Mucosa of stomach (tissue), 1 donor: ENCODE measurements around the gene SHF.

Experiments
- H3K27me3 ChIP-seq: one replicate; pipeline ENCODE4 v1.7.0; 2013; ENCODE audit warnings: mild to moderate bottlenecking, low read length; ENCODE audit not compliant: control insufficient read depth, insufficient read depth
- H3K36me3 ChIP-seq: one replicate; pipeline ENCODE4 v1.7.0; 2013; ENCODE audit warnings: low read length; ENCODE audit not compliant: control insufficient read depth, insufficient read depth
- H3K4me1 ChIP-seq: one replicate; pipeline ENCODE4 v1.7.0; 2013; ENCODE audit warnings: mild to moderate bottlenecking, low read length; ENCODE audit not compliant: control insufficient read depth, insufficient read depth
- H3K4me3 ChIP-seq: one replicate; pipeline ENCODE4 v1.7.0; 2013; ENCODE audit warnings: low read length
- H3K9ac ChIP-seq: one replicate; pipeline ENCODE4 v1.7.0; 2013; ENCODE audit warnings: mild to moderate bottlenecking, low read length, moderate library complexity
- H3K9me3 ChIP-seq: one replicate; pipeline ENCODE4 v1.7.0; 2013; ENCODE audit warnings: mild to moderate bottlenecking, low read length, moderate library complexity; ENCODE audit not compliant: control insufficient read depth
- donor health status: Pancreatic carcinoma.

SHF gene

DNA sequence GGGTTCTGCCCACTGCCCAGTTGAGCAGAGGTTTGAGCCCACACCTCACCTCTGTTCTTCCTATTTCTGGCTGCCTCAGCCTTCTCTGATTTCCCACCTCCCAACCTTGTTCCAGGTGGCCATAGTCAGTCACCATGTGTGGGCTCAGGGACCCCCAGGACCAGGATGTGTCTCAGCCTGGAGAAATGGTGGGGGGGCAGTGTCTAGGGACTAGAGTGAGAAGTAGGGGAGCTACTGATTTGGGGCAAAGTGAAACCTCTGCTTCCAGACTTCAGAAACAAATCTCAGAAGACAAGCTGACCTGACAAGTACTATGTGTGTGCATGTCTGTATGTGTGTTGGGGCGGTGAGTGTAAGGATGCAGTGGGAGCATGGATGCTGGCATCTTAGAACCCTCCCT lies 22.9 kb downstream of the SHF start:
- Histone ChIP-seq H3K4me3 (no peak overlapping the region), H3K36me3 (no peaks in the 10 kb centered on the region), H3K9ac (no peak overlapping the region), H3K27me3 (no peaks in the 10 kb centered on the region), H3K4me1 (peaks cover 25% of the 10 kb centered on the region), H3K9me3 (no peaks in the 10 kb centered on the region)

DNA sequence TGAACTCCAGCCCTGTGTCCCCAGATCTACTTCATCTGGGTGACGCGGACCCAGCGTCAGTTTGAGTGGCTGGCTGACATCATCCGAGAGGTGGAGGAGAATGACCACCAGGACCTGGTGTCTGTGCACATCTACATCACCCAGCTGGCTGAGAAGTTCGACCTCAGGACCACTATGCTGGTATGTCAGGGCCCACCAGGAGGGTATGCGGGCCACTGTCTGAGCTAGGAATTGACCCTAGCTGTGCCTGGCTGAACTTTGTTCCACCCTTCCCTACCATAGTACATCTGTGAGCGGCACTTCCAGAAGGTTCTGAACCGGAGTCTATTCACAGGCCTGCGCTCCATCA lies 24.3 kb downstream of the SHF start:
- Histone ChIP-seq H3K36me3 (no peaks in the 10 kb centered on the region), H3K9me3 (no peaks in the 10 kb centered on the region), H3K9ac (no peak overlapping the region), H3K27me3 (no peaks in the 10 kb centered on the region), H3K4me3 (no peak overlapping the region), H3K4me1 (peaks cover 25% of the 10 kb centered on the region)

DNA sequence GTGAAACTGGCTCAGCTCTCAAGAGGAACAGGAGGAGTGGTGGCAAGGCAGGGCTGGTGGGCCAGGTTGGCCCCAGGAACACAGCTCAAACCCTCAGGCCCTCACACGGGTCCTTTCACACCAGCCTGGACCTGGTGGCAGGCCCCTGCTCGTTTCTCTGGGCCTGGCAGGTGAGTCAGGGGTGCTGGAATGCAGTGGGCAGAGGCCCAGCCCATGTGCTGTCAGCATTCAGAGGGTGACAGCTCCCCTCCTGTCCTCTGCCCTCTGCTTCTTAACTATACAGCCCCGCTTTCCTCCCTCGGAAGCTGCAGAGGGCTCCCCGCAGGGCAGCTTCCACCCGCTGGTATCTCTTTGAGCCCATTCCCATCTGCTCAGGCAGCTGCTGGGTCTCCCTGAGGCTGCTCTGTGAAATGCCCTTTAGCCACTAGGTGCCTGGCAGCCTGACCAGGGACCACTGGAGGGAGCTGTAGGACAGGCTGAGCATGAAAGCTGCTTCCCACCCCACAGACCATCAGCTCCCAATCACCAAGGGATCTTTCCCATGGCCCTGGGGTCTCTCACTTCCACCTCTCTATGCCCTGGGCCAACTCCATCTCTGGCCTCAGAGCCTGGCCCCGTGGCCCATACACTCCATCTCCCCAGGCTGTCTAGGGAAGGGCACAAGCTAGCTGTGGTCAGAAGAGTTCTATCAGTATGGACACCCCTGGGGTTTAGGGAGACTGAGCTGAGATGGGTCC lies 24.8 kb downstream of the SHF start:
- Histone ChIP-seq H3K36me3 (no peaks in the 10 kb centered on the region), H3K9ac (no peak overlapping the region), H3K27me3 (no peaks in the 10 kb centered on the region), H3K4me1 (peaks cover 25% of the 10 kb centered on the region), H3K4me3 (no peak overlapping the region), H3K9me3 (no peaks in the 10 kb centered on the region)

DNA sequence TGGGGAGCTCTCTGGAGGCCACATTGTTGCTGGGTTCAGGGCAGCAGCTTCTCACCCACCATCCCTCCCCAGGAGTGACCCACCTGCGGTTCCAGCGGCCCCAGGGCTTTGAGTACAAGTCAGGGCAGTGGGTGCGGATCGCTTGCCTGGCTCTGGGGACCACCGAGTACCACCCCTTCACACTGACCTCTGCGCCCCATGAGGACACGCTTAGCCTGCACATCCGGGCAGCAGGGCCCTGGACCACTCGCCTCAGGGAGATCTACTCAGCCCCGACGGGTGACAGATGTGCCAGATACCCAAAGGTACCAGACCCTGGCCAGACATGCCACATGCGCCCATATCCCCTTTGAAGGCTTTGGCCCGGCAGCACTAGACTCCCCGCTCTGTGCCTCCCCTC lies 26.1 kb downstream of the SHF start:
- Histone ChIP-seq H3K4me1 (peaks cover 19% of the 10 kb centered on the region), H3K9ac (no peak overlapping the region), H3K27me3 (no peaks in the 10 kb centered on the region), H3K4me3 (no peak overlapping the region), H3K9me3 (no peaks in the 10 kb centered on the region), H3K36me3 (no peaks in the 10 kb centered on the region)

DNA sequence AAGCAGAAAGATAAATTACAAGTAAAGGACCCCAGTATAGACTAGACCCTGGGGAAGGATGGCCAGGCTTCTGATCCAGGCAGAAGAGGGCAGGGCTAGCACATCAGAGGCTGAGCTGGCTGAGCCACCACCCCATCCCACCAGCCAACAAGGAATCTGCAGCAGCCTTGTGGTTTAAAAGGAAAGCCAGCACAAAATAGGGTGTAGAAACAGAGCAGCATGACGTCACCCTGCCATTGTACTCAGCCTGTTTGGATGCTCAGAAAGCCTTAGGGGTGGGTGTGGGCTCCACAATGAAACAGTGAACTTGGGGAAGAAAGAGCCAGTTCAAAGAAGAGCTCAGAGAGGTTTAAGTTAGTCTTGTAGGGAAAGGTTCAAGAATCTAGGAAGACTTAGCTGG lies 29.8 kb downstream of the SHF start:
- Histone ChIP-seq H3K27me3 (no peaks in the 10 kb centered on the region), H3K9ac (no peak overlapping the region), H3K4me3 (no peak overlapping the region), H3K4me1 (peaks cover 6% of the 10 kb centered on the region), H3K36me3 (no peaks in the 10 kb centered on the region), H3K9me3 (no peaks in the 10 kb centered on the region)

DNA sequence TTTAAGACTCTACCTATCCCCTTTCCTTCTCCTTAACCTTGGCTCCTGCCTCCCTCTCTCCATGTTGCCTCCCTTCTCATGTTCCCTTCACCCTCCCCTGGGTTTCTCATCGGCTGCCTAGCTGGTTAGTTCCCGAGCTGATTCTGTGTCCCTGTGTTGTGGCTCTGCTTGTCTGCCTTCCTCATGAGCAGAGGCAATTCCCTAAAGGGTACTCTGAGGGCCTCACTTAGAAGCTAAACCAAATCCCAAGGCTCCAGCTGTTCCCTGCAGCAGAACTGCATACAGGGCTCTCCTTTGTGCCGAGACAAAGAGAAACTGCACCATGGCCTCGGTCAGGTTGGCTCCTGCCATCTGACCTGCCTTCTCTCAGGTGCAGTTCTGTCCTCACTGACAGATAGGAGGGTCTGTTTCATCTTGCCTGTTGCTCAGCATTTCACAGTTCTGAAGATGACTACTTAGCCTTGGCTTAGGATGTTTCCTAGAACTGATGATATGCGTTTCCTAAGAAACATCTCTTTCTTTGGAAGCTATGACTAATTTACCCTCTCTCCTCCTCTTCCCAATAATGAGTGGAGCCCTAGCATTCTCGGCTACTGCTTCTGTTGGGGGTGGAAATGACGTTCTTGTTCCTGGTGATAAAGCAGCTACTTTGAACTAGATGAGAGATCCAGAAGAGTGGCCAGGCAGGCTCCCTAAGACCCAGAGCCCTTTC lies 30.9 kb downstream of the SHF start:
- no peaks in the 10 kb centered on the region for H3K4me1 ChIP-seq
- no peaks in the 10 kb centered on the region for H3K9me3 ChIP-seq
- no peaks in the 10 kb centered on the region for H3K27me3 ChIP-seq
- H3K9ac ChIP-seq, result no peak overlapping the region
- no peaks in the 10 kb centered on the region for H3K36me3 ChIP-seq
- no peak overlapping the region for H3K4me3 ChIP-seq

DNA sequence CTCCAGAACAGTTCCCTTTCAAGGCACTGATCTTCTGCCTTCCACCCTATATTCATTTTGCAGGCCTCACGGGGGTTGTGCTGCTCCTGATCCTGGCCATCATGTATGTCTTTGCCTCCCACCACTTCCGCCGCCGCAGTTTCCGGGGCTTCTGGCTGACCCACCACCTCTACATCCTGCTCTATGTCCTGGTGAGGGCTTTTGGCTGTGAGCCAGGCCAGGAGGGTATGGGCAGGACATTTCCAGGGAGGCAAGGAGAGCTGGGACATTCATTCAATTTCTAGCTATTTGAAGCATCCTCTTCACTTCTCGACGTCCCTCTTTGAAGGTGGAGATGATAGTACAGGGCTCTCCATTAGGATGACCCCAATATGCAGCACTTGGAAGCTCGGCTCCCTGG lies 32.0 kb downstream of the SHF start:
- Histone ChIP-seq H3K9ac (no peak overlapping the region), H3K4me1 (no peaks in the 10 kb centered on the region), H3K27me3 (no peaks in the 10 kb centered on the region)

DNA sequence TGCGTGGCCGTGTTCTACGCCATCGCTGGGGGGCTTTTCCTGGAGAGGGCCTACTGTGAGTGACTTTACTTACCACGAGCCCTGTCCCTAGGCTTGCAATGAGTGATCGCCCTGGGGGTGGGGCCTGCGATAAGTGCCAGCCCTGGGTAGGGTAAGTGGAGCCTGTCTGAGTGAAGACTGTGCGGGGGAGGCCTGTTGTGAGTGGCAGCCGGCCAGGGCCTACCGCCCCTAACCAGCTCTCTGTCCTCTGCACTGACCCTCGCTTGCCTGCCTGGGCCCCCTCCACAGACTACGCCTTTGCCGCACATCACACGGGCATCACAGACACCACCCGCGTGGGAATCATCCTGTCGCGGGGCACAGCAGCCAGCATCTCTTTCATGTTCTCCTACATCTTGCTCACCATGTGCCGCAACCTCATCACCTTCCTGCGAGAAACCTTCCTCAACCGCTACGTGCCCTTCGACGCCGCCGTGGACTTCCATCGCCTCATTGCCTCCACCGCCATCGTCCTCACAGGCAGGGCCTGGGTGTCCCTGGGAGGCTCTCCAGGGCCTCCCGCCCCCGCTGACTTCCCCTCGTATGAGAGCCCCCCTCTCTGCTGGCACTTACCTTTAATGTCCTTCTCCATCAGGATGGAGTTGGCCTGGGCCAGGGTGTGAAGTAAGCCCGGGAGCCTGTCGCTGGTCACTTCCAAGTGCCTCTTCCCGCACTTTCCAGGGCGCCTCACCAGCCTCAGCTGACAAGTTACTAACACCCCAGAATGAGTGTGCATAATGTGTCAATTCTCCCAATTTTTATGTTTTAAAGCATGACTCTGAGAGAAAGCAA lies 35.6 kb downstream of the SHF start:
- no peaks in the 10 kb centered on the region for H3K9me3 ChIP-seq
- H3K27me3 ChIP-seq, result no peaks in the 10 kb centered on the region

More for the DNA sequence above, 32.0 kb downstream of the SHF start:
- Histone ChIP-seq H3K9me3 (no peaks in the 10 kb centered on the region), H3K36me3 (no peaks in the 10 kb centered on the region), H3K4me3 (no peak overlapping the region)

DNA sequence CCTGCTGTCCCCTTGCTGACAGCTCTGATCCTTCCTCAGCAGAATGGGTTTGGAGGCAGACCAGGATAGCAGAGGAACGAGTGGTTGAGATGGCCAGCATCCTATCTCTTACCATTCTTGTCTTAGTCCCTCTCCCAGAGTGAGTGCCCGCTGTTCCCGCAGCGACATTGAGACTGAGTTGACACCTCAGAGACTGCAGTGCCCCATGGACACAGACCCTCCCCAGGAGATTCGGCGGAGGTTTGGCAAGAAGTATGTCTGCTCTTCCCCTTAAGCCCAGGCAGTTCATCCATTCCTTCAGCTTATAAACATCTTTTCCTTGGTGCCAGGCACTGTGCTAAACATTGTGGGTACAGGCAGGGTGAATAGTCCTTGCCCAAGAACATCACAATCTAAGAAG lies 36.8 kb downstream of the SHF start:
- Histone ChIP-seq H3K36me3 (no peaks in the 10 kb centered on the region), H3K9ac (no peak overlapping the region), H3K4me1 (peaks cover 10% of the 10 kb centered on the region), H3K27me3 (no peaks in the 10 kb centered on the region), H3K4me3 (no peak overlapping the region), H3K9me3 (no peaks in the 10 kb centered on the region)

More for the DNA sequence above, 35.6 kb downstream of the SHF start:
- Histone ChIP-seq H3K4me3 (no peak overlapping the region), H3K36me3 (no peaks in the 10 kb centered on the region), H3K4me1 (peaks cover 3% of the 10 kb centered on the region), H3K9ac (no peak overlapping the region)

DNA sequence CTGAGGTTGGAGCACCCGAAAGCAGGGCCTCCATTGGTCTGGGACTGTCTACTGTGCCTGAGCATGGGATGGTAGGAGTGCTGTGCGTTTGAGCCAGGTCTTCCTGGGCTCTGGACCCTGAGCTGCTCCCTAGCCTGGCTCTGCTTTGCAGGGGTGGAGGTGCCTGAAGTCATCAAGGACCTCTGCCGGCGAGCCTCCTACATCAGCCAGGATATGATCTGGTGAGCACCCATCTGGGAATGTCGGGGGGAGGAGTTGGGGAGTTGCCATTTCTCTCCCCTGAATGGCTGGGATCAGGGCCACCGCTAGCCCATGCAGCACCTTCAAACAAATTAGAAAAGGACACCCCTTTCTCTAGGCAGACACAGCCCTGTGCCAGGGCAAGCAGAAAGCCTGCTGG lies 37.3 kb downstream of the SHF start:
- peaks cover 11% of the 10 kb centered on the region for H3K4me1 ChIP-seq
- no peaks in the 10 kb centered on the region for H3K36me3 ChIP-seq
- H3K27me3 ChIP-seq, result no peaks in the 10 kb centered on the region
- H3K9ac ChIP-seq, result no peak overlapping the region
- H3K4me3 ChIP-seq, result no peak overlapping the region
- no peaks in the 10 kb centered on the region for H3K9me3 ChIP-seq

DNA sequence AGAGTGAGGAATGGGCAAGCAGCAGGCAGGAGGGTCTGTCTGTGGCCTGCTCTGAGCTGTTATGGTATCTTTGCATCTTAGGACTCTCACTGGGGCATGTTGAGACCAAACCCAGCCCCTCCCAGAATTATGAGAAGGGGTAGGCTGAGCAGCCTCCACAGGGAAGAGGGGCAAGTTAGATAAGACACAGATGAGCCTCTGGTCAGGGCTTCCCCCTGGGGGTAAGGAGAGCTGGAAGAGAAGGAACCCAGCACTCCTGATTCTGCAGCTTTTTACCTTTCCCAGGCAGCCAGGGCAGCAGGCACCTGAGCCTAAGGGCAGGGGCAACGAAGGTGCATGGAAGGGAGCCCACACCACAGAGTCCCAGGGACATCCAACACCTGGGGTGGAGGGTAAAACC lies 38.7 kb downstream of the SHF start:
- no peaks in the 10 kb centered on the region for H3K27me3 ChIP-seq
- H3K9ac ChIP-seq, result no peak overlapping the region
- H3K9me3 ChIP-seq, result no peaks in the 10 kb centered on the region
- H3K36me3 ChIP-seq, result no peaks in the 10 kb centered on the region
- H3K4me3 ChIP-seq, result no peak overlapping the region
- peaks cover 11% of the 10 kb centered on the region for H3K4me1 ChIP-seq
